NCI-H510A treated with DMSO at 0.1 percent for 48 hours (cell line): Measurements from ENCODE around the gene GPATCH2L.

Experiments used
- DNase-seq: peaks from one replicate; lab custom pipeline; 2025; lab: John Stamatoyannopoulos, UW

The GPATCH2L gene

GRCh38 chr14:76257111-76257803 lies 105.5 kb downstream of the GPATCH2L start:
- no peak for DNase-seq

- no peak for DNase-seq
These were observed 106.2 kb downstream of the GPATCH2L start for GRCh38 chr14:76257842-76258397.

- DNase-seq, result no peak
These were observed 107.5 kb downstream of the GPATCH2L start for GRCh38 chr14:76259029-76259735.

- no peak for DNase-seq
These were observed 109.0 kb downstream of the GPATCH2L start for GRCh38 chr14:76260749-76261148.

- no peak for DNase-seq
These were observed 109.7 kb downstream of the GPATCH2L start for GRCh38 chr14:76261371-76261811.

GRCh38 chr14:76262641-76263040 lies 110.9 kb downstream of the GPATCH2L start:
- DNase-seq, result no peak
